Chondrocyte (in vitro differentiated cells): Measurements from ENCODE around the gene PTTG1IP. TPM values are rescaled to one million over a fixed set of nuclear protein-coding genes. Genes with fewer than 3 reads are reported as not detected.

Experiments used
- DNase-seq: peaks from one replicate; pipeline ENCODE4 v3.0.0; 2021; ENCODE audit warnings: mixed read lengths, low spot score
- H3K27ac Mint-ChIP-seq: one replicate; pipeline ENCODE4 v1.8.0; 2021; ENCODE audit warnings: mild to moderate bottlenecking, moderate library complexity, mixed read lengths; ENCODE audit not compliant: unreplicated experiment
- H3K27me3 Mint-ChIP-seq: 2 replicates; pipeline ENCODE4 v1.8.0; 2021; ENCODE audit warnings: low read depth, mixed read lengths
- H3K36me3 Mint-ChIP-seq: 2 replicates; pipeline ENCODE4 v1.8.0; 2021; ENCODE audit warnings: low read depth, mixed read lengths
- H3K4me1 Mint-ChIP-seq: 2 replicates; pipeline ENCODE4 v1.8.0; 2021; ENCODE audit warnings: low read depth, mild to moderate bottlenecking, mixed read lengths
- H3K4me3 Mint-ChIP-seq: one replicate; pipeline ENCODE4 v1.8.0; 2021; ENCODE audit warnings: mild to moderate bottlenecking, moderate library complexity, mixed read lengths; ENCODE audit not compliant: unreplicated experiment
- H3K9me3 Mint-ChIP-seq: 2 replicates; pipeline ENCODE4 v1.8.0; 2021; ENCODE audit warnings: low read depth, mixed read lengths
- CTCF ChIP-seq: fragments of 200-600 bp; sonication (generic); IDR thresholded peaks from 2 replicates; pipeline ENCODE4 v1.5.0; 2021; ENCODE audit warnings: antibody characterized with exemption, mild to moderate bottlenecking, moderate library complexity
- total RNA-seq: library from RNA; stranded (reverse); gene quantifications from 3 replicates; pipeline ENCODE4 v1.2.1, GENCODE V29; 2021

PTTG1IP gene
- total RNA-seq, 1 donor from 2014 or later, result 329 TPM

GRCh38 chr21:44853601-44854390 lies 19.7 kb downstream of the PTTG1IP start:
- Mint-ChIP-seq H3K36me3 (peaks cover 33% of the 10 kb centered on the region), H3K9me3 (no peaks in the 10 kb centered on the region)

GRCh38 chr21:44850905-44851657 lies 22.4 kb downstream of the PTTG1IP start:
- Mint-ChIP-seq H3K27me3 (no peaks in the 10 kb centered on the region), H3K9me3 (no peaks in the 10 kb centered on the region), H3K4me1 (peaks cover 11% of the 10 kb centered on the region), H3K27ac (no peak overlapping the region), H3K36me3 (peaks cover 34% of the 10 kb centered on the region), H3K4me3 (no peak overlapping the region)
- TF ChIP-seq CTCF, result no peak
- DNase-seq, result peak; percentile 53

More at GRCh38 chr21:44853601-44854390, 19.7 kb downstream of the PTTG1IP start:
- Mint-ChIP-seq H3K4me3 (no peak overlapping the region), H3K4me1 (peaks cover 2% of the 10 kb centered on the region), H3K27ac (no peak overlapping the region), H3K27me3 (no peaks in the 10 kb centered on the region)
- DNase-seq, result no peak
- no peak for TF ChIP-seq CTCF

- Mint-ChIP-seq H3K36me3 (peaks cover 32% of the 10 kb centered on the region), H3K4me1 (peaks cover 12% of the 10 kb centered on the region), H3K27ac (no peak overlapping the region), H3K4me3 (no peak overlapping the region), H3K27me3 (no peaks in the 10 kb centered on the region), H3K9me3 (no peaks in the 10 kb centered on the region)
- peak; percentile 78 for DNase-seq
- no peak for TF ChIP-seq CTCF
These were observed 23.2 kb downstream of the PTTG1IP start for GRCh38 chr21:44850208-44850800.

GRCh38 chr21:44849616-44850130 lies 23.8 kb downstream of the PTTG1IP start:
- Mint-ChIP-seq H3K4me1 (peaks cover 13% of the 10 kb centered on the region), H3K27me3 (no peaks in the 10 kb centered on the region), H3K27ac (no peak overlapping the region), H3K9me3 (no peaks in the 10 kb centered on the region), H3K36me3 (peaks cover 26% of the 10 kb centered on the region), H3K4me3 (no peak overlapping the region)
- TF ChIP-seq CTCF, result no peak
- peak; percentile 20 for DNase-seq
